Measurements from ENCODE around the gene RAB11FIP3. TPM values are rescaled to one million over a fixed set of nuclear protein-coding genes. Genes with fewer than 3 reads are reported as not detected.

Gene RAB11FIP3
- total and polyA plus RNA-seq, 11 donors: 19.3 to 39.9 (median 31.9) TPM

DNA sequence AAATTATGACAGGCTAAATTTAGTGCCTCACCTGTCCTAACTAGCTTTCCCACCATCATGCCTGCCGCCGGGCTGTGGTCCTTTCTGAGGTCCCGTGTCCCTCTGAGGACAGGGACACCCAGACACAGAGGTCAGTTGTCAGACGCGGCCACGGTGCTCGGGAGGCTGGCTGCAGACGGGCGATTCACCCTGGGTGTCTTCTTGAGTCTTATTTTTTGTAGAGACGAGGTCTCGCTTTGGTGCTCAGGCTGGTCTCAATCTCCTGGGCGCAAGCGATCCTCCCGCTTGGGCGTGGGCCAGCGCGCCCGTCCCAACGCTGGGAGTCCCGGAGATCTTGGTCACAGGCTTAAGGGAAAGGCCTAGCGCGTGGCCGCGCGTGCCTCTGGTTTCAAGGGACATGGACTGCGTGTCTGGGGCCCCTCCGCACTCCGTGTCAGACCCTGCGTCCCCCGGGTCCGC, 797 bp upstream of the RAB11FIP3 start:
- H3K27ac ChIP-seq: peak overlapping the region; percentile 83 to 99 (median 96)
- peaks cover 0 to 2% (median 0%) of the 10 kb centered on the region in 9 donors for H3K36me3 ChIP-seq
- no peaks in the 10 kb centered on the region for H3K9me3 ChIP-seq
- peak; percentile 14 to 47 (median 34) for ATAC-seq
- peak; percentile 40 to 79 (median 56) for DNase-seq
- WGBS, 4 donors: 3 to 10% (median 4%) methylated on average over 12 to 31 of the region's 31 CpGs
- intact Hi-C loops (cut with DNase I): loop anchor here in 2 of 10 donors (1.0 to 10.0 kb wide), 4 partner anchors 22 to 240 kb away; partner anchors contain the start of genes CAPN15 (in 1 of the 2), DECR2 (in 1 of the 2) and RHOT2 (in 1 of the 2)
- H3K4me1 ChIP-seq: peaks cover 0 to 46% (median 27%) of the 10 kb centered on the region in 12 donors
- TF ChIP-seq, protein P1, sequence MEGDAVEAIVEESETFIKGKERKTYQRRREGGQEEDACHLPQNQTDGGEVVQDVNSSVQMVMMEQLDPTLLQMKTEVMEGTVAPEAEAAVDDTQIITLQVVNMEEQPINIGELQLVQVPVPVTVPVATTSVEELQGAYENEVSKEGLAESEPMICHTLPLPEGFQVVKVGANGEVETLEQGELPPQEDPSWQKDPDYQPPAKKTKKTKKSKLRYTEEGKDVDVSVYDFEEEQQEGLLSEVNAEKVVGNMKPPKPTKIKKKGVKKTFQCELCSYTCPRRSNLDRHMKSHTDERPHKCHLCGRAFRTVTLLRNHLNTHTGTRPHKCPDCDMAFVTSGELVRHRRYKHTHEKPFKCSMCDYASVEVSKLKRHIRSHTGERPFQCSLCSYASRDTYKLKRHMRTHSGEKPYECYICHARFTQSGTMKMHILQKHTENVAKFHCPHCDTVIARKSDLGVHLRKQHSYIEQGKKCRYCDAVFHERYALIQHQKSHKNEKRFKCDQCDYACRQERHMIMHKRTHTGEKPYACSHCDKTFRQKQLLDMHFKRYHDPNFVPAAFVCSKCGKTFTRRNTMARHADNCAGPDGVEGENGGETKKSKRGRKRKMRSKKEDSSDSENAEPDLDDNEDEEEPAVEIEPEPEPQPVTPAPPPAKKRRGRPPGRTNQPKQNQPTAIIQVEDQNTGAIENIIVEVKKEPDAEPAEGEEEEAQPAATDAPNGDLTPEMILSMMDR (IDR thresholded peaks at IDR 0.05): no peak
- H3K27me3 ChIP-seq: no peaks in the 10 kb centered on the region
- peak overlapping the region; percentile 38 to 86 (median 74) for H3K4me3 ChIP-seq

DNA sequence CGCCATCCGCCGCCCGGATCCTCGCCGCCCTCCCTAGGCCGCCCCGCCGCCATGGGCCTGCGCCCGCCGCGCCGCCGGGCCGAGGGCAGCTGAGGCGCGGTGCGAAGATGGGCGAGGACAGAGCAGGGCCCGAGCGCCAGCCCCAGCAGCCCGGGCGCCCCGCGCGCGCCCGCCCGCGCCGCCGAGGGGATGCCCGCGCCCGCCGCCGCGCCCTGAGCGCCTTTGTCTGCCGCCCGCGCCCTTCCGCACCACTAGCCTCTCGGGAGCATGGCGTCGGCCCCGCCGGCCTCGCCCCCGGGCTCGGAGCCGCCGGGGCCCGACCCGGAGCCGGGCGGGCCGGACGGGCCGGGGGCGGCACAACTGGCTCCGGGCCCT, 278 bp downstream of the RAB11FIP3 start:
- TF ChIP-seq, protein P1 (IDR thresholded peaks at IDR 0.05): no peak
- TF ChIP-seq POLR2A (IDR thresholded peaks at IDR 0.05): no peak
- Histone ChIP-seq H3K27ac (peak overlapping the region; percentile 83 to 99 (median 96)), H3K27me3 (no peaks in the 10 kb centered on the region), H3K4me3 (peak overlapping the region; percentile 38 to 86 (median 74)), H3K36me3 (peaks cover 0 to 5% (median 0%) of the 10 kb centered on the region in 9 donors), H3K9me3 (no peaks in the 10 kb centered on the region), H3K4me1 (peaks cover 0 to 46% (median 29%) of the 10 kb centered on the region in 12 donors)
- intact Hi-C loops (cut with DNase I): loop anchor here in 2 of 10 donors (1.0 to 10.0 kb wide), 4 partner anchors 23 to 239 kb away; partner anchors contain the start of genes CAPN15 (in 1 of the 2), DECR2 (in 1 of the 2) and RHOT2 (in 1 of the 2)
- peak in 1 of 5 donors; percentile 16 for DNase-seq
- ATAC-seq: peak in 1 of 4 donors; percentile 13
- 0 to 1% (median 0%) methylated on average over 1 to 63 of the region's 63 CpGs for WGBS, 4 donors

DNA sequence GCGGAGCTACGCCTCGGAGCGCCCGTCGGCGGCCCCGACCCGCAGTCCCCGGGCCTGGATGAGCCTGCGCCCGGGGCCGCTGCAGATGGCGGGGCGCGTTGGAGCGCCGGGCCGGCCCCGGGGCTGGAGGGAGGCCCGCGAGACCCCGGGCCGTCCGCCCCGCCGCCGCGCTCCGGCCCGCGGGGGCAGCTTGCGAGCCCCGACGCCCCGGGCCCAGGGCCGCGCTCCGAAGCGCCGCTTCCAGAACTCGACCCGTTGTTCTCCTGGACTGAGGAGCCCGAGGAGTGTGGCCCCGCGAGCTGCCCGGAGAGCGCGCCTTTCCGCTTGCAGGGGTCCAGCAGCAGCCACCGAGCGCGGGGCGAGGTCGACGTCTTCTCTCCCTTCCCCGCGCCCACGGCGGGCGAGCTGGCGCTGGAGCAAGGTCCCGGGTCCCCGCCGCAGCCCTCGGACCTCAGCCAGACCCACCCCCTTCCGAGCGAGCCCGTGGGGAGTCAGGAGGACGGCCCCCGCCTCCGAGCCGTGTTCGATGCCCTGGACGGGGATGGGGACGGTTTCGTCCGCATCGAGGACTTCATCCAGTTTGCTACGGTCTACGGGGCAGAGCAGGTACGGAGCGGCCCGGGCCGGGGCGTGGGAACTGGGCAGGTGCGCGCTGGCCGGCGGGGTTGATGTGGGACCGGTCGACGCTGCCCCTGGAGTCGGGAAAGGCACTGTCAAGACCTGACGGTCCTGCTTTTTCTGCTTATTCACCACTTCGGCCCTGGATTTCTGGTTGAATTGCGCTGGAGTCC, 861 bp downstream of the RAB11FIP3 start:
- Histone ChIP-seq H3K4me1 (peaks cover 0 to 46% (median 29%) of the 10 kb centered on the region in 12 donors), H3K27ac (peak overlapping the region in 7 of 12 donors; percentile 6 to 97 (median 46)), H3K9me3 (no peaks in the 10 kb centered on the region), H3K27me3 (no peaks in the 10 kb centered on the region), H3K36me3 (peaks cover 0 to 5% (median 0%) of the 10 kb centered on the region in 9 donors), H3K4me3 (peak overlapping the region; percentile 44 to 86 (median 74))
- TF ChIP-seq POLR2A (IDR thresholded peaks at IDR 0.05): no peak
- TF ChIP-seq, protein P1 (IDR thresholded peaks at IDR 0.05): no peak
- WGBS, 4 donors: 0 to 1% (median 0%) methylated on average over 6 to 97 of the region's 97 CpGs
- intact Hi-C loops (cut with DNase I): loop anchor here in 1 of 10 donors (10.0 kb wide), 2 partner anchors 98 to 238 kb away; partner anchors contain the start of genes CAPN15 and RHOT2
- ATAC-seq (no peak), DNase-seq (peak in 2 of 5 donors; percentile 27 to 36)

DNA sequence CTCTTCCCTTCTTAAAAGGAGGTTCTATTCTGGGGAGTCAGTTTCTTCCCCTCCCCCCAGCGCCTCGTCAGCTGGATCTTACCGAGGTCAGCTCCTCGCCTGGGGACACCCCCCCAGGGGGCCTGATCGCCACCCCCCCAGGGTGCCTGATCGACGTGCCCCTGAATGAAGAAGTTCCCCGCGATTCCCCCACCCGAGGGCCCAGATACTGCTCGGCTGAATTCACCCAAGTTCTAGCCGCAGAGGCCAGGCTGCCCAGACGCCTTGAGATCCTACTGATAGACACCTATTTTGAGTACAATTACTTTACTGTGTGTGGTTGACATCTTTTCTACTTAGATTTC, 1.4 kb downstream of the RAB11FIP3 start:
- peaks cover 0 to 46% (median 29%) of the 10 kb centered on the region in 12 donors for H3K4me1 ChIP-seq
- no peak for ATAC-seq
- H3K36me3 ChIP-seq: peaks cover 0 to 5% (median 0%) of the 10 kb centered on the region in 9 donors
- H3K9me3 ChIP-seq: no peaks in the 10 kb centered on the region
- 3 to 18% (median 9%) methylated on average over 6 to 13 of the region's 13 CpGs for WGBS, 4 donors
- intact Hi-C loops (cut with DNase I): loop anchor here in 1 of 10 donors (10.0 kb wide), 2 partner anchors 98 to 238 kb away; partner anchors contain the start of genes CAPN15 and RHOT2
- H3K27me3 ChIP-seq: no peaks in the 10 kb centered on the region
- DNase-seq: peak in 1 of 5 donors; percentile 15
- TF ChIP-seq, protein P1 (IDR thresholded peaks at IDR 0.05): no peak
- TF ChIP-seq POLR2A (IDR thresholded peaks at IDR 0.05): no peak
- H3K4me3 ChIP-seq: peak overlapping the region; percentile 44 to 86 (median 74)
- peak overlapping the region in 5 of 12 donors; percentile 38 to 97 (median 49) for H3K27ac ChIP-seq

Measured in heart left ventricle (tissue), 16 donors.